HFFc6 (cell line): ENCODE data around the gene DNASE1L2. TPM values are rescaled to one million over a fixed set of nuclear protein-coding genes. Genes with fewer than 3 reads are reported as not detected.

Experiments
- DNase-seq: peaks from one replicate; pipeline ENCODE4 v3.0.0-alpha.2; 2018
- H3K27ac Mint-ChIP-seq: 2 replicates; pipeline ENCODE4 v1.8.0; 2020; ENCODE audit warnings: mild to moderate bottlenecking, mixed read lengths
- H3K27me3 Mint-ChIP-seq: 2 replicates; pipeline ENCODE4 v1.8.0; 2021; ENCODE audit warnings: mild to moderate bottlenecking, moderate library complexity, mixed read lengths; ENCODE audit not compliant: insufficient read depth
- H3K36me3 Mint-ChIP-seq: 2 replicates; pipeline ENCODE4 v1.8.0; 2021; ENCODE audit warnings: low read depth, mixed read lengths
- H3K4me1 Mint-ChIP-seq: 2 replicates; pipeline ENCODE4 v1.8.0; 2020; ENCODE audit warnings: low read depth, mixed read lengths
- H3K4me3 Mint-ChIP-seq: 2 replicates; pipeline ENCODE4 v1.8.0; 2020; ENCODE audit warnings: mild to moderate bottlenecking, moderate library complexity, mixed read lengths
- H3K9me3 Mint-ChIP-seq: 2 replicates; pipeline ENCODE4 v1.8.0; 2020; ENCODE audit warnings: mild to moderate bottlenecking, mixed read lengths
- CTCF ChIP-seq: fragments of 200-600 bp; sonication (generic); IDR thresholded peaks from 2 replicates; pipeline ENCODE4 v1.5.0; 2021; ENCODE audit warnings: antibody characterized with exemption, mild to moderate bottlenecking
- total RNA-seq, 6 experiments: library from RNA; stranded (reverse); fragmentation: NEBNext Ultra II Directional; extraction: Animal tissue kit (Norgen Biotek cat#: 25700); gene quantifications; 2 replicates in 1 of 6; 3 replicates in 5 of 6; pipeline ENCODE4 v1.2.3, GENCODE V29; 2021

DNASE1L2 gene
- total RNA-seq, 6 experiments from 2014 or later: 0.82 to 1.5 (median 1.1) TPM

DNA sequence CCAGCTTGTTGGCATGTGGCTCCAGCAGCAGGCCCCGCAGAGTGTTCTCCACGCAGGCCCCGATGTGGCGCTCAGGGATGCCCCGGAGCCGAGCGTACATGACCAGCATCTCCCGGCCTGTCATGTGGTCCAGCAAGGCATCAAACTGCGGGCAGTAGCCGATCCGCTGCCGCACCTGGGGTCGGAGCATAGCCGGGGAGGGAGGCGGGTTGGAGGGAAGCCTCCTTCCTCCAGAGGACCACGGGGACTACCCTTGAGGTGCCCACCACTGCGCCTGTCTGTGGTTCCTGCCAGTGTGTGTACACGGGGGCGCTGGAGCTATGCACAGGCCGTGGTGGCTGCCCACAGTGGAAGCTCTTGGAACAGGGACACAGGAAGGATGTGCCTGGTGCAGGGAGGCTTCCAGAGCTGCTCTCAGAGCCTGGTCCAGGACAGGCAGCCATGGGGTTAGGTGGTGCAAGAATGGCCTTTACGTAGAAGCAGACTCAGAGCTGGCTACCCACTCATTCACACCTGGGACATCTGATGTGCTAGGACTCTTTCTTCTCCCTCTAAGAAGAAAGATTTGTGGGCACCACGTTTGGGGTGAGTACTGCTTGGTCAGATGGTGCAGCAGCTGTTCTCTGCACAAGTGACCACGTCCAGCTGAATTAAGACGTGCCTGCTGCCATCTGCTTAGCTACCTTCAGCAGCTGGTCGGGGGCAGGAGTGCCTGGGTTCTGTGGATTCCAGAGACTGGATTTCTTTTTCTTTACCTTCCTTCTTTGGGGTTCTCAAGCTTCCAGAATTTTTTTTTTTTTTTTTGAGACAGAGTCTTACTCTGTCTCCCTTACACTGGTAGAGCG is 42.9 kb downstream of the DNASE1L2 start:
- no peak overlapping the region for H3K27ac Mint-ChIP-seq
- H3K27me3 Mint-ChIP-seq: peaks cover 25% of the 10 kb centered on the region
- H3K9me3 Mint-ChIP-seq: no peaks in the 10 kb centered on the region
- H3K4me3 Mint-ChIP-seq: no peak overlapping the region
- no peaks in the 10 kb centered on the region for H3K4me1 Mint-ChIP-seq
- no peak for DNase-seq
- no peak for TF ChIP-seq CTCF
- no peaks in the 10 kb centered on the region for H3K36me3 Mint-ChIP-seq

DNA sequence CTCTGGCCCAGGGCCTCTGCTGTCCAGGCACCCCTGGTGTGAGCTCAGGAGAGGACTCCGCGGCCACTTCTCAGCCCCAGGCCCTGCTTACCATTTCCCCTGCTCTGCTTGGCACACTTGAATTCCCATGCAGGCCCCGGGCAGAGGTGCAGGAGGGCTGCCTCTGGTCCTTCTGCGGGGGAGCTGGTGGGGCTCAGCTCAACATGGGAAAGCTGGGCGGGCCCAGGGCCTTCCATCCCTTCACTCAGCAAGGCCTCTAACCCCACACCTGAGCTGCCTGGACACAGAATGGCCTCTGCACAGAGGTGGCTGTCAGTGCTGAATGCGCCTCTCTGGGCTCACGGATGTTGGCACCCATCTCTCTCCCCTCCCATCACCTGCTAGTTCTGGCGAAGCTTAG is 44.2 kb downstream of the DNASE1L2 start:
- no peak for TF ChIP-seq CTCF
- Mint-ChIP-seq H3K36me3 (no peaks in the 10 kb centered on the region), H3K9me3 (no peaks in the 10 kb centered on the region), H3K27ac (no peak overlapping the region), H3K4me1 (no peaks in the 10 kb centered on the region), H3K4me3 (no peak overlapping the region), H3K27me3 (peaks cover 25% of the 10 kb centered on the region)
- DNase-seq: no peak

- H3K4me3 Mint-ChIP-seq: no peak overlapping the region
- no peaks in the 10 kb centered on the region for H3K9me3 Mint-ChIP-seq
- no peak overlapping the region for H3K27ac Mint-ChIP-seq
- peaks cover 25% of the 10 kb centered on the region for H3K27me3 Mint-ChIP-seq
- TF ChIP-seq CTCF: no peak
- DNase-seq: no peak
- H3K4me1 Mint-ChIP-seq: no peaks in the 10 kb centered on the region
- no peaks in the 10 kb centered on the region for H3K36me3 Mint-ChIP-seq
These were observed 44.8 kb downstream of the DNASE1L2 start for GRCh38 chr16:2280981-2281542.

- H3K36me3 Mint-ChIP-seq: no peaks in the 10 kb centered on the region
- H3K4me3 Mint-ChIP-seq: no peak overlapping the region
- no peaks in the 10 kb centered on the region for H3K9me3 Mint-ChIP-seq
- no peak overlapping the region for H3K27ac Mint-ChIP-seq
- DNase-seq: no peak
- H3K27me3 Mint-ChIP-seq: peaks cover 25% of the 10 kb centered on the region
- H3K4me1 Mint-ChIP-seq: no peaks in the 10 kb centered on the region
- TF ChIP-seq CTCF: no peak
These were observed 46.0 kb downstream of the DNASE1L2 start for GRCh38 chr16:2282262-2282661.

- TF ChIP-seq CTCF: no peak
- Mint-ChIP-seq H3K27me3 (peaks cover 25% of the 10 kb centered on the region), H3K4me1 (no peaks in the 10 kb centered on the region), H3K9me3 (no peaks in the 10 kb centered on the region), H3K36me3 (no peaks in the 10 kb centered on the region), H3K4me3 (no peak overlapping the region), H3K27ac (no peak overlapping the region)
- DNase-seq: no peak
These were observed 46.8 kb downstream of the DNASE1L2 start for GRCh38 chr16:2282866-2283555.
